SKM-1 treated with dmso at 0.1 percent for 144 hours (cell line): ENCODE measurements around the gene GNL1.
A peak's percentile ranks its signal among the peaks of the same experiment; 100 is the strongest.

Source experiments
- DNase-seq: peaks from one replicate; lab custom pipeline; 2025; ENCODE audit not compliant: unreplicated experiment; lab: John Stamatoyannopoulos, UW

The GNL1 gene

GRCh38 chr6:30556066-30556905, at the start of gene GNL1:
Gene GNL1, minus strand, starts transcription at chr6:30556489. Its CDS starts 286 bp downstream, at chr6:30556203.
- peak; percentile 88 for DNase-seq

- no peak for DNase-seq
These were observed 47.7 kb upstream of the GNL1 start for GRCh38 chr6:30603961-30604360.

- no peak for DNase-seq
These were observed 45.7 kb upstream of the GNL1 start for GRCh38 chr6:30601815-30602641.

- DNase-seq: no peak
These were observed 45.1 kb upstream of the GNL1 start for GRCh38 chr6:30601436-30601814.

- DNase-seq: no peak
These were observed 44.2 kb upstream of the GNL1 start for GRCh38 chr6:30600451-30600961.

- no peak for DNase-seq
These were observed 43.5 kb upstream of the GNL1 start for GRCh38 chr6:30599625-30600324.

- no peak for DNase-seq
These were observed 42.8 kb upstream of the GNL1 start for GRCh38 chr6:30598912-30599624.

GRCh38 chr6:30597315-30598144, 41.2 kb upstream of the GNL1 start:
- peak; percentile 56 for DNase-seq

- DNase-seq: no peak
These were observed 36.0 kb upstream of the GNL1 start for GRCh38 chr6:30592287-30592686.

GRCh38 chr6:30591008-30591407, 34.7 kb upstream of the GNL1 start:
- no peak for DNase-seq

- no peak for DNase-seq
These were observed 34.2 kb upstream of the GNL1 start for GRCh38 chr6:30590509-30590908.

GRCh38 chr6:30589754-30590358, 33.6 kb upstream of the GNL1 start:
- no peak for DNase-seq

- no peak for DNase-seq
These were observed 27.6 kb upstream of the GNL1 start for GRCh38 chr6:30583921-30584320.

- no peak for DNase-seq
These were observed 21.8 kb upstream of the GNL1 start for GRCh38 chr6:30578051-30578450.

GRCh38 chr6:30573113-30573512, 16.8 kb upstream of the GNL1 start:
- no peak for DNase-seq

- no peak for DNase-seq
These were observed 15.9 kb upstream of the GNL1 start for GRCh38 chr6:30572148-30572547.

- no peak for DNase-seq
These were observed 15.4 kb upstream of the GNL1 start for GRCh38 chr6:30571762-30572082.

GRCh38 chr6:30571075-30571761, 14.9 kb upstream of the GNL1 start, which contains the start of gene ABCF1:
Gene ABCF1, plus strand, starts transcription at chr6:30571442. Its CDS starts 46 bp downstream, at chr6:30571488.
- peak; percentile 93 for DNase-seq

GRCh38 chr6:30570740-30571074, 14.4 kb upstream of the GNL1 start:
- peak; percentile 33 for DNase-seq
